Measurements from ENCODE around the gene JARID2.

DNA sequence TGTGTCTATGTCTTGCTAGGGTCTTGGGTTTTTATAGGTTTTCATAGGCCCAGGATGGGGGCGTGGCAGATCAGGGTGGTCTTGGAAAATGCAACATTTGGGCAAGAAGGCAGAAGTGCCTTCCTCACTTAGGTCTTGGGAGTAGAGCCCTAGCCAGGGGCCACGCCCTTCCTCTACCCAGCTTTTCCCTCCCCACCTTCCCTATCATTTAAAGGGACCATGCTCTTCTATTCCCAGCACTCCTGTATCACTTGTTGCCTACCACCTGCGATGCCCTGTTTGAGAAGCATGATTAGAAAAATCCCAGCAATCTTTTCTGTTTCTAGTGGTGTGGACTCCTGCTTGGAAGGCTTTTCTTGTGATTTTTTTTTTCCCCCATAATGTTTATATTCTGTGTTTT is 190.6 kb downstream of the JARID2 start:
- TF ChIP-seq POLR2A (IDR thresholded peaks at IDR 0.05), result no peak
- TF ChIP-seq, protein P1, sequence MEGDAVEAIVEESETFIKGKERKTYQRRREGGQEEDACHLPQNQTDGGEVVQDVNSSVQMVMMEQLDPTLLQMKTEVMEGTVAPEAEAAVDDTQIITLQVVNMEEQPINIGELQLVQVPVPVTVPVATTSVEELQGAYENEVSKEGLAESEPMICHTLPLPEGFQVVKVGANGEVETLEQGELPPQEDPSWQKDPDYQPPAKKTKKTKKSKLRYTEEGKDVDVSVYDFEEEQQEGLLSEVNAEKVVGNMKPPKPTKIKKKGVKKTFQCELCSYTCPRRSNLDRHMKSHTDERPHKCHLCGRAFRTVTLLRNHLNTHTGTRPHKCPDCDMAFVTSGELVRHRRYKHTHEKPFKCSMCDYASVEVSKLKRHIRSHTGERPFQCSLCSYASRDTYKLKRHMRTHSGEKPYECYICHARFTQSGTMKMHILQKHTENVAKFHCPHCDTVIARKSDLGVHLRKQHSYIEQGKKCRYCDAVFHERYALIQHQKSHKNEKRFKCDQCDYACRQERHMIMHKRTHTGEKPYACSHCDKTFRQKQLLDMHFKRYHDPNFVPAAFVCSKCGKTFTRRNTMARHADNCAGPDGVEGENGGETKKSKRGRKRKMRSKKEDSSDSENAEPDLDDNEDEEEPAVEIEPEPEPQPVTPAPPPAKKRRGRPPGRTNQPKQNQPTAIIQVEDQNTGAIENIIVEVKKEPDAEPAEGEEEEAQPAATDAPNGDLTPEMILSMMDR (IDR thresholded peaks at IDR 0.05), result no peak
